D341Med (cell line): ENCODE data around the gene FBXO34.

Experiments used
- DNase-seq: peaks from one replicate; pipeline ENCODE4 v3.0.0; 2012; ENCODE audit warnings: low spot score

FBXO34 gene, protein sequence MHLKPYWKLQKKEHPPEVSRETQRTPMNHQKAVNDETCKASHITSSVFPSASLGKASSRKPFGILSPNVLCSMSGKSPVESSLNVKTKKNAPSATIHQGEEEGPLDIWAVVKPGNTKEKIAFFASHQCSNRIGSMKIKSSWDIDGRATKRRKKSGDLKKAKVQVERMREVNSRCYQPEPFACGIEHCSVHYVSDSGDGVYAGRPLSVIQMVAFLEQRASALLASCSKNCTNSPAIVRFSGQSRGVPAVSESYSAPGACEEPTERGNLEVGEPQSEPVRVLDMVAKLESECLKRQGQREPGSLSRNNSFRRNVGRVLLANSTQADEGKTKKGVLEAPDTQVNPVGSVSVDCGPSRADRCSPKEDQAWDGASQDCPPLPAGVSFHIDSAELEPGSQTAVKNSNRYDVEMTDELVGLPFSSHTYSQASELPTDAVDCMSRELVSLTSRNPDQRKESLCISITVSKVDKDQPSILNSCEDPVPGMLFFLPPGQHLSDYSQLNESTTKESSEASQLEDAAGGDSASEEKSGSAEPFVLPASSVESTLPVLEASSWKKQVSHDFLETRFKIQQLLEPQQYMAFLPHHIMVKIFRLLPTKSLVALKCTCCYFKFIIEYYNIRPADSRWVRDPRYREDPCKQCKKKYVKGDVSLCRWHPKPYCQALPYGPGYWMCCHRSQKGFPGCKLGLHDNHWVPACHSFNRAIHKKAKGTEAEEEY

GRCh38 chr14:55270832-55271571 lies at the start of gene FBXO34:
TSS of gene FBXO34 (plus strand) at chr14:55271421. CDS start at chr14:55350391, 78,970 bp downstream.
- peak; percentile 98 for DNase-seq

DNA sequence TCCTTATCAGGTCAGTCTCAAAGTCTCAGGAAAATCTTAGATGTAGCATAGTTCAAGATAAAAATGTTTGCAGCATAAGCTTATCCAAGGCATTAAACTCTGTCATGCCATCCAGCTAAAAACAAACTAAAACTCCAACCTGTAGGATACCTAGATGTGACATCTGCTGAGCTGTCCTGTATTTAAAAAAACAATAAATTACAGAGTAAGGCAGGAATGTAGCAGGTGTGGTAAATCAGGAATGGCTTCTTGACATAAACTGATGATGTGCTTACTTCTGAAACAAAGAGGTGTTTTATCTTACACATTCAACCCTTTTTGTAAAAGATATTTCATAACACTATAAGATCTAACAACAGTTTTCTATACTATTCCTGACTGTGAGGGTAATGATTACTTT lies 49.3 kb upstream of the FBXO34 start:
- DNase-seq = no peak

DNA sequence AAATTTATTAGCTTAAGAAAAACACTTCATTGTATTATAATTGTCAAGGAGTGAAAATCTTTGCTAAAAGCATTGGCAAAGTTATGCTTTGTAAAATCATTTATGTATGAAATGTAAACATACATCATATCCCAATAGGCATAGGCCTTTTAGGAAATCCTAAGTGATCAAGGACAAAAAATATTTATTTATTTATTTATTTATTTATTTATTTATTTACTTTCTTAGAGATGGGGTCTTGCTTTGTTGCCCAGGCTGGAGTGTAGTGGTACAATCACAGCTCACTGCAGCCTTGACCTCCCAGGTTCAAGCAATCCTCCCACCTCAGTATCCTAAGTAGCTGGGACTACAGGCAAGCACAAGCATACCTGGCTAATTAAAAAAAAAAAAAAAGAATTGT lies 47.9 kb upstream of the FBXO34 start:
- DNase-seq = no peak

GRCh38 chr14:55228261-55228660 lies 43.0 kb upstream of the FBXO34 start:
- DNase-seq = no peak

DNA sequence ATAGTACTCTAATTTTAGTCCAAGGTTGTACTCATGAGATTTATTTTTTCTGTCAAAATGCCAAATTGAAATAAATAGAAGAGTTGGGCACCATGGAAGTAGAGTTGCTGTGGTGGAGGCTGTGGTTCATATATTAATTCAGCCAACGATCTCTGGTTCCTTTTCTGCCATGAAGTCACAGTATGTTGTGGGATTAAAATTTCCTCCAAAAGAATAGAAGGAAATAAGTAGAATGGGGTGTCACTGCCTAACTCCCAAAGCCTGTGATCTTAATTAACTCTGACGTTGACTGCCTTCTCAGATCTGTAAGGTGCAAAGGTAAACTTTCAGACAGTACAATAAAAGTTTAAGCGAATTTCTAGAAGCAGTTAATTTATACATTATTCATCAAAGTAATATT lies 37.6 kb upstream of the FBXO34 start:
- no peak for DNase-seq

- no peak for DNase-seq
Measured at GRCh38 chr14:55238019-55238680, 33.1 kb upstream of the FBXO34 start.

- no peak for DNase-seq
Measured at GRCh38 chr14:55239320-55239719, 31.9 kb upstream of the FBXO34 start.

- DNase-seq = no peak
Measured at GRCh38 chr14:55240526-55241178, 30.6 kb upstream of the FBXO34 start.

- no peak for DNase-seq
Measured at GRCh38 chr14:55241673-55242072, 29.5 kb upstream of the FBXO34 start.

GRCh38 chr14:55243386-55243785 lies 27.8 kb upstream of the FBXO34 start:
- DNase-seq = no peak

- DNase-seq = no peak
Measured at GRCh38 chr14:55243813-55244212, 27.4 kb upstream of the FBXO34 start.

DNA sequence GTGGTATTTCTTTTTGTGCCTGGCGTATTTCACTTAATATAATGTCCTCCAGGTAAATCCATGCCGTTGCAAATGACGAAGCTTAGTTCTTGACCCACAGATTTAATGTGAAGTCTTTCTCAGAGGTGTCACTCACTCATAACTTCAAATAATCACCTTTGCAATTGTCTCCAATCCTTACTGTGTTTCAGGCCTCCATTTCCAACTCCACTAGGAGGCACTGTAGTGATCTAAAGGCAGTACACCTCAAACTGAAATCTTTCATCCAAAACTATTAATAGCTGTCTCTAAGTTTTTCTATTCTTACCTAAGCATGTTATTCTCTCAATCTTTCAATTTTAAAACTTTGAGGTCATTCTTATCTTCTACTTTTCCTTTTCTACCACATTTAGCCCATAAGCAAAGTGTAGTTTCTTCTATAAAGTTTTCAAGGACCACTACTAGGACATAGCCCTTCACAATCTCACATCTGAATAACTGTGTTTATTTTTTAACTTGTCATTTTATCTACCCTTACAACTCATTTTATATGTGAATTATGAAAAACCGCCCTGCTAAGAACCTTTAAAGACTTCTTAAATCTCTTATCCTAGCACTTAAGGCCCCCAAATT lies 25.5 kb upstream of the FBXO34 start:
- DNase-seq = no peak

GRCh38 chr14:55248411-55248810 lies 22.8 kb upstream of the FBXO34 start:
- DNase-seq = no peak

DNA sequence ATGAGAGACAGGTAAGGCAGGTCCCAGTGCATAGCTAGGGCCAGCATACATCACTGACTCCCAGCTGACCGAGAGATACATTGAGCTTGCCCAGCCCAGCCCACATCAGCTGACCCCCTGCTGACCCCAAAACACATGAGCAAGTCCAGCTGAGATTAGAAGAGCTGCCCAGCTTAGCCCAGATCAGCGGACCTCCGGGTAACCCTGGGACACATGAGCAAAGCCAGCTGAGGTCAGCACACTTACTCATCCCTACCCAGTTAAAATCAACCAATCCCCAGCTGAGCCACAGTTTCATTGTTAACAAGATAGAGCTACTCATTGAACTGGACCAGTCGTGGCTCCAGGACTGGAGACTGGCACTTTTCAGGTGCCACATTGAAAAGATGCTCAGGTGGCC lies 21.8 kb upstream of the FBXO34 start:
- DNase-seq = no peak

DNA sequence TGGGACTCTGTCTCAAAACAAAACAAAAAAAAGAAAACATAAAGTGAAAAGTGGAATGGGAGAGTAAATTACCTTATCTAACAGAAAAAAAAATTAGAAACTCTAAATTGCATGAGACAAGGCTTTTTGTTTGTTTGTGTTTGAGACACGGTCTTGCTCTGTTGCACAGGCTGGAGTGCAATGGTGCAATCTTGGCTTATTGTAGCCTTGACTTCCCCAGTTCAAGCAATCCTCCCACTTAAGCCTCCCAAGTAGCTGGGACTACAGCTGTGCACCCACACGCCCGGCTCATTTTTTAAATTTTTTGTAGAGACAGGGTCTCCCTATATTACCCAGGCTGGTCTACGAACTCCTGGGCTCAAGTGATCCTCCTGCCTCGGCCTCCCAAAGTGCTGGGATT lies 17.9 kb upstream of the FBXO34 start:
- no peak for DNase-seq

DNA sequence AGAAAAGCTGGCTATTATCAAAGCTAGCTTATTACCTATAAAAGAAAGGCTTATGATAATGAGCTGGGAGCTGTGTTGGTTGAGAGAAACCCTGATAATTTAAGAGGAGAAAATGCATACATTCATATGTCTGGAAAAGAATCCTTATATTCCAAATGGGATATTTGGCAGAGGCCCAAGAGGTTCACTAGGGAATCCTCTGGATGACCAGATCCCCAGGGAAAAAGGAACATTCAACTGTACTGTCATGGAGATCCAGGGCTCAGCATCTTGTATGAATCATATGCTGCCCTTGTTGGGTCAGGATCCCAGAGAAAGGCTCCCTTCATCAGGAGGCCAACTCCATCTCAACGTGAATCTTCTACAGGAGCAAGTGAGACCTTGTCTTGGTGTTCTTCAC lies 16.6 kb upstream of the FBXO34 start:
- DNase-seq = peak; percentile 37

GRCh38 chr14:55255979-55256378 lies 15.2 kb upstream of the FBXO34 start:
- DNase-seq = no peak

DNA sequence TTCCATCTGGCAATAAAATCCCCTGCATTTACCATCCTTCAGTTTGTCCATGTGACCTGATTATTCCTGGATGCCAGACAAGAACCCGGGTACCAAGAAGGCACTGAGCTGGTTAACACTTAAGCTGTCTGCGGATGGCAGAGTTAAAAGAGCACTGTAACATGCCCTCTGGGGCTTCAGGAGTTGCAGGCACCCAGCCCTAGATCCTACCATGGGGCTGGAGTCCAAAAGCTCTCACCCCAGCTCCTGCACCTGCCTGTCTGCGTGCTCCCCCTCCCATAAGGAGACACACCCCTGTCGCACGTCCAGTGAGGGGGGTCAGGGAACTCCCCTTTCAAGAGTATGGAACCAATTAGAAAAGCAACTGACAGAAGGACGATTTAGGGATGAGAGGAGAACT lies 14.6 kb upstream of the FBXO34 start:
- DNase-seq = no peak

GRCh38 chr14:55265197-55265596 lies 6.0 kb upstream of the FBXO34 start:
- DNase-seq = no peak

GRCh38 chr14:55267820-55268219 lies 3.4 kb upstream of the FBXO34 start:
- no peak for DNase-seq

DNA sequence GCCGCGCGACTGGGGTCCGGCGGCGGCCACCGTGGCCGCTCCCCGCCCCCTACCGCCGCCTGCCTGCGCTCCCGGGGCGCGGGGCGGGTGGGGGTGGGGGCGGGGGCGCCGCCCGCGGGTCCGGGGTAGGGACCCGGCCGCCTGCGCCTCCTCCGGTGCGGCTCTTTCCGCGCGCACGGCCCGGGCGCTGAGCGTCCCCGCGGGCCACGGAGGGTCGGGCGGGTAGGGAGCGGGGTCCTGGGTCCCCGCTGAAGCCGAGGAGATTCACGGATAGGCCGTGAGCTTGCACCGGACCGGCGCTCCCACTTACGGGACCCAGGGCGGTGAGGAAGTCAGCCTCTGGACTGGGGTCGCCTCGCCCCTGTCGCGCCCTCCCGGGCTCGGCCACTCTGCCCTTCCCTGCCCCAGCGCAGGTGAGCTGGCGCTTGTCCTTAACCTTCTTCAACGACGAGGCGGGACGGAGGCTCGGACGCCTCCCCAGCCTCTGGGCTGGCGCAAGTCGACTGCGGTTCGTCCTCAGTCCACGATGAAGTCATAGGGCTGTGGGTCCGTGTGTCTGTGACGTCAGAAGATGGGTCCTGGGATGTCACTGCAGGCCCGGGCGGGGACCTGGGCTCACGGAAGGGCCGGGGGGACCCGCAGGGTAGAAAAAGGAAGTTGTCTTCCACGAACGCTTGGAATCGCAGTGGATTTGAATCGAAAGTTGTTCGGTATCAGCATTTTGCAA lies 514 bp downstream of the FBXO34 start:
- DNase-seq = peak; percentile 86
